ENCODE results near the gene DERL2. TPM values are rescaled to one million over a fixed set of nuclear protein-coding genes. Genes with fewer than 3 reads are reported as not detected.

The DERL2 gene
- total and polyA plus RNA-seq, 9 donors: 39.3 to 52.0 (median 44.8) TPM

- no peaks in the 10 kb centered on the region for H3K27me3 ChIP-seq (ENCODE audit: control insufficient read depth, insufficient read depth, low read length)
- H3K27ac ChIP-seq (ENCODE audit: low read length): no peak overlapping the region
- H3K36me3 ChIP-seq (ENCODE audit: control insufficient read depth, insufficient read depth, low read length): peaks cover 77% of the 10 kb centered on the region
- 94% methylated on average over 2 of the region's 3 CpGs for WGBS (ENCODE audit: insufficient coverage)
- H3K9me3 ChIP-seq (replicated peaks; ENCODE audit: control insufficient read depth, low read depth, low read length): no peaks in the 10 kb centered on the region
- no peak overlapping the region for H3K4me3 ChIP-seq (ENCODE audit: low read length)
- no peaks in the 10 kb centered on the region for H3K4me1 ChIP-seq (ENCODE audit: control insufficient read depth, insufficient read depth, low read length)
- DNase-seq: no peak
Measured at GRCh38 chr17:5429191-5429887, 56.6 kb downstream of the DERL2 start.

DNA sequence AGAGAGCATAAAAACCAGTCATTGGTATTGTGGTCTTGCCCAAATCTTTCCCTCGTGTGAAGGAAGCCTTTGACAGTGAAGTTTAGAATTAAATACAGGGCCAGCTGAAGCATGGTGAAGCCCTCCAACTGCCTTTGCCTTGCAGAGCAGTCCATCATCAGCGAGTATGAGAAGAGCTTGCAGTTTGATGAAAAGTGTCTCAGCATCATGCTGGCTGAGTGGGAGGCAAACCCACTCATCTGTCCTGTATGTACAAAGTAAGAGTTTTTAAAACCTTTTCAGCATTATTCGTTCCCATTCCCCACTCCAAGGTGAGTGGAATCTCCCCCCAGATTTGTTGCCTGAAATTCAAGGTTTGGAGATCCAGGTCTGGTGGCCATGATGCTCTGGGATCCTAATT is 60.2 kb downstream of the DERL2 start:
- DNase-seq: no peak
- 70% methylated on average over 2 of the region's 3 CpGs for WGBS (ENCODE audit: insufficient coverage)
- Histone ChIP-seq H3K27me3 (ENCODE audit: control insufficient read depth, insufficient read depth, low read length) (no peaks in the 10 kb centered on the region), H3K36me3 (ENCODE audit: control insufficient read depth, insufficient read depth, low read length) (peaks cover 71% of the 10 kb centered on the region), H3K9me3 (replicated peaks; ENCODE audit: control insufficient read depth, low read depth, low read length) (no peaks in the 10 kb centered on the region), H3K27ac (ENCODE audit: low read length) (no peak overlapping the region), H3K4me1 (ENCODE audit: control insufficient read depth, insufficient read depth, low read length) (peaks cover 3% of the 10 kb centered on the region), H3K4me3 (ENCODE audit: low read length) (no peak overlapping the region)

- peaks cover 64% of the 10 kb centered on the region for H3K36me3 ChIP-seq (ENCODE audit: control insufficient read depth, insufficient read depth, low read length)
- H3K9me3 ChIP-seq (replicated peaks; ENCODE audit: control insufficient read depth, low read depth, low read length): no peaks in the 10 kb centered on the region
- peaks cover 8% of the 10 kb centered on the region for H3K4me1 ChIP-seq (ENCODE audit: control insufficient read depth, insufficient read depth, low read length)
- no peaks in the 10 kb centered on the region for H3K27me3 ChIP-seq (ENCODE audit: control insufficient read depth, insufficient read depth, low read length)
- H3K4me3 ChIP-seq (ENCODE audit: low read length): no peak overlapping the region
- no peak for DNase-seq
- no peak overlapping the region for H3K27ac ChIP-seq (ENCODE audit: low read length)
- WGBS (ENCODE audit: insufficient coverage): no CpG with 5 or more reads among the region's 1 CpG
Measured at GRCh38 chr17:5424909-5425308, 61.1 kb downstream of the DERL2 start.

- no peak for DNase-seq
- no peak overlapping the region for H3K27ac ChIP-seq (ENCODE audit: low read length)
- H3K4me1 ChIP-seq (ENCODE audit: control insufficient read depth, insufficient read depth, low read length): peaks cover 16% of the 10 kb centered on the region
- no peaks in the 10 kb centered on the region for H3K9me3 ChIP-seq (replicated peaks; ENCODE audit: control insufficient read depth, low read depth, low read length)
- H3K4me3 ChIP-seq (ENCODE audit: low read length): no peak overlapping the region
- peaks cover 46% of the 10 kb centered on the region for H3K36me3 ChIP-seq (ENCODE audit: control insufficient read depth, insufficient read depth, low read length)
- WGBS (ENCODE audit: insufficient coverage): no CpG with 5 or more reads among the region's 2 CpGs
- H3K27me3 ChIP-seq (ENCODE audit: control insufficient read depth, insufficient read depth, low read length): no peaks in the 10 kb centered on the region
Measured at GRCh38 chr17:5422505-5422904, 63.5 kb downstream of the DERL2 start.

Other genes with a start within 250 kb of the DERL2 start
- 41.7 TPM for gene RABEP1, start 203.9 kb downstream of the DERL2 start, total RNA-seq
- gene RABEP1, start 203.9 kb downstream of the DERL2 start, polyA plus RNA-seq (ENCODE audit: insufficient read depth in 1 of 8, insufficient read length in 8 of 8, low replicate concordance in 1 of 8): 10 to 100 TPM; 38.2 to 55.6 (median 51.8) TPM
- gene NUP88, start 66.5 kb downstream of the DERL2 start, total RNA-seq: 61.9 TPM
- 10 to 100 TPM; 41.0 to 56.9 (median 48.4) TPM for gene NUP88, start 66.5 kb downstream of the DERL2 start, polyA plus RNA-seq (ENCODE audit: insufficient read depth in 1 of 8, insufficient read length in 8 of 8, low replicate concordance in 1 of 8)
- gene RPAIN, start 66.0 kb downstream of the DERL2 start, total RNA-seq: 50.8 TPM
- 10 to 100 TPM; 36.3 to 59.5 (median 45.8) TPM for gene RPAIN, start 66.0 kb downstream of the DERL2 start, polyA plus RNA-seq (ENCODE audit: insufficient read depth in 1 of 8, insufficient read length in 8 of 8, low replicate concordance in 1 of 8)
- 137 TPM for gene C1QBP, start 47.0 kb downstream of the DERL2 start, total RNA-seq
- gene C1QBP, start 47.0 kb downstream of the DERL2 start, polyA plus RNA-seq (ENCODE audit: insufficient read depth in 1 of 8, insufficient read length in 8 of 8, low replicate concordance in 1 of 8): 100 to 1,000 TPM; 108 to 134 (median 120) TPM
- gene DHX33, start 17.2 kb downstream of the DERL2 start, total RNA-seq: 5.5 TPM
- 10 to 100 TPM in 7 of 8 donors, 1 to 10 TPM in 1; 10.0 to 14.5 (median 11.1) TPM for gene DHX33, start 17.2 kb downstream of the DERL2 start, polyA plus RNA-seq (ENCODE audit: insufficient read depth in 1 of 8, insufficient read length in 8 of 8, low replicate concordance in 1 of 8)
- gene MIS12, start 388 bp upstream of the DERL2 start, total RNA-seq: 17.8 TPM
- 10 to 100 TPM; 18.7 to 24.6 (median 21.6) TPM for gene MIS12, start 388 bp upstream of the DERL2 start, polyA plus RNA-seq (ENCODE audit: insufficient read depth in 1 of 8, insufficient read length in 8 of 8, low replicate concordance in 1 of 8)
- 63.9 TPM for gene NLRP1, start 98.3 kb upstream of the DERL2 start, total RNA-seq
- gene NLRP1, start 98.3 kb upstream of the DERL2 start, polyA plus RNA-seq (ENCODE audit: insufficient read depth in 1 of 8, insufficient read length in 8 of 8, low replicate concordance in 1 of 8): 10 to 100 TPM; 53.6 to 77.2 (median 67.2) TPM